AG08395 (cell line): Measurements from ENCODE around the gene LEP.
"Not testable (repeated sequence)": the region's sequence is repeated elsewhere in the genome, so short reads cannot be mapped to it uniquely, and the experiment has no call there.

Source experiments
- DNase-seq: peaks from one replicate; pipeline ENCODE4 v3.0.0; 2012; ENCODE audit warnings: mixed read lengths, low spot score

Gene LEP

DNA sequence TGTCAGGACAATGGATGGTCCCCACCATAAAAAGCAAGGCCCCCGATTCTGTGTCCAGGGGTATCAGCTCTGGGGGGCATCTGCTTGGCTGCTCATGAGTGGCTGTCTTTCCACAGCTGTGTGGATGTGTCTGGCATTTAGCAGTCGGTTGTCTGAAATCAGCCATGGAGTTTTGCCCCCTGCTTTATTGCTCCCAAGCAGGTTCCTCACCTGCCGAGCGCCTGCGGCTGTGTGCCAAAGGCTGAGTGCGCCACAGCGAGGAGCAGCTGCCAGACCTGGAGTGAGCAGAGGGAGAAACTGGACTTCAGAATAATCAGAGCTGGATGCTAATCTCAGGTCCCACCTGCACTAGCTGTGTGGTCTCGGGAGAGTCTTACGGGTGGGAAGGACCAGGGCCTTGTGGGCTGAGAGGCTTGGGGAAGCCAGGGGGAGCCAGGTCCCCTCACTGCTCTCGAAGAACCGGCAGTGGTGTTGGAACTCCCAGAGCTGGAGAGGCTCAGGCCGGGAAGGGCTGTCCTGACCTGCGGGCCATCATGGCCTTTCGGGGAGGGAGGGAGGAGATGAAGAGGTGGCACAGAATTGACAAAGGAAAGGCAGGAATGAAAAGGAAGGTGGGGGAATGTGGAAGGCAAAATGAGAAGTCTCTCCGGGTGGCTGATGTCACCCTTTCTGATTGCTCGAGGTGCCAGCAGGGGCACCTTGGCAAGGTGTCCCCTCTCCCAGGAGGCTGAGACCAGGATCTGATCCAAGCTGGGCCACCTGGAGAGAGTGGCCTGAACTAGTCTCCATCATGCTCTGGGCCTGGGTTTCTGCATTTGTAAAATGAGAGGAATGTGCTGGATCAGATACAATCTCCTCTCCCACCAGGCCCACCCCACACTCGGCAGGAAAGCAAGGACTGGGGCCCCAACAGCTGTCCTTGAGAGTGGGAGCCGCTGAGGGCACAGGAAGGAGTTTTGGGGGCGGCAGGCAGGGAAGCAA is 30.2 kb upstream of the LEP start:
- DNase-seq, result no peak

DNA sequence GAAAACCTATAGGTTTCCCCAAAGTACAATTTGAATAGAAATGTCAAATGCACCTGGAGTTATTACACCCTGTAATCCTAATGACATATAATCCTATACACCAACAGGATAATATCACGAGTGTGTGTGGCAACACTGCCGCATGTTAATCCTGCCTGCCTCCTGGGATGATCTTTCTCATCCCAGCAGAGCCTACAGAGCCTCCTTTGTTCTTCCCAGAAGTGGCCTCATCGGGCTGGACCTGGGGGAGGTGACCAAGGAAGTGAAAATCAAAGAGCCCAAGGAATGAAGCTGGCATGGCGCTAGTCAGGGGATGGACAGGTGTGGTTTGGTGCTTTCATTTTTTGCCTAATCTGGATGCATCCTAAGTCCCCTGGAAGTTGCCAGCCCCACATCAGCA is 29.5 kb upstream of the LEP start:
- no peak for DNase-seq

DNA sequence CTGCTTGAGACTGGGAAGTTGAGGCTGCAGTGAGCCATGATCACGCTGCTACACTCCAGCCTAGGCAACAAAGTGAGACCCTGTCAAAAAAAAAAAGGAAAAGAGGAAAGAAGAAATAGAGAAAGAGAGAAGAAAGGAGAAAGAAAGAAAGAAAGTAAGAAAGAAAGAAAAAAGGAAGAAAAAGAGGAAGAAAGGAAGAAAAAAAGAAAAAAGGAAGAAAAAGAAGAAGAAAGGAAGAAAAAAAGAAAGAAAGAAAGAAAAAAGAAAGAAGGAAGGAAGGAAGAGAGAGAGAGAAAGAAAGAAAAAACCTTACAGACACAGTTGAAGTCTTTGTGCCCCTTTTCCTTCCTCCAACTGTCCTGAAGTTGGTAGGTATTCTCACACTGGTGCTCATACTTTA is 26.6 kb upstream of the LEP start:
- DNase-seq, result no peak

DNA sequence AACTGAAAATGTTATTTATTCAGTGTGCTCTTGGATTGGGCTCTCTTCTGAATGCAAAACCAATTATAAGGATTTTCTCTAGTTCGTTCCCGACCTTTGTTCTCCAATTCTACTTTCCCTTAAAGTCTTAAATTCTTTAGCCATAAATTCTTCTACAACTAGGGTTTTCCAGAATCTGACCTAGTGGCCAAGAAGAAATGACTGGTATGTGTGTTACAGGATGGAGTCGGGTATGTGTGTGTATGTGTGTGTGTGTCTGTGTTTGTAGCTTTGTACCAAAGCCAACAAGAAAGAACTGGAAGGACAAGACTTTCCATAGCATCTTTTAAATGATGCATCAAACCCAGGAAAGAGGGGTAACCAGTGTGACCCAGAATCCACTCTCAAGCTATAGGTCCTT is 25.8 kb upstream of the LEP start:
- DNase-seq, result peak; percentile 81

DNA sequence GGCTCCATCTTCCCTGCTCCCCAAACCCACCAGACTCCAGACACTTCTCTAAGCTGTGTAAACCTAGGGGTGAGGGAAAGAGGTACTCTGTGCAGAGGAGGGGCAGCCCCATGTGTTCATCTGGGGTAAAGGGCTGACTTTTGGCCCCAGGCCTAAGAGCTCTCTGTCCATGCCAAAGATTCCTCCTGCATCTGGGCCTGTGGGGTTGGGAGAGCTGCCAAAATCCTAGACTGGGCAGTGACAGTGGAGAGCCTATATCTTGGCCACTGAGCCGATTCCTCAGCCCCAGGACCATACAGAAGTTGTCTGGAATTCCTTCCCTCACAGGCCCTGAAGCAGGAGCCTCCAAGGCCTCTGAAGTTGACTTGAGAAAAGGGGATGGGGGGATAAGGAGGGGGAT is 25.3 kb upstream of the LEP start:
- peak; percentile 69 for DNase-seq

DNA sequence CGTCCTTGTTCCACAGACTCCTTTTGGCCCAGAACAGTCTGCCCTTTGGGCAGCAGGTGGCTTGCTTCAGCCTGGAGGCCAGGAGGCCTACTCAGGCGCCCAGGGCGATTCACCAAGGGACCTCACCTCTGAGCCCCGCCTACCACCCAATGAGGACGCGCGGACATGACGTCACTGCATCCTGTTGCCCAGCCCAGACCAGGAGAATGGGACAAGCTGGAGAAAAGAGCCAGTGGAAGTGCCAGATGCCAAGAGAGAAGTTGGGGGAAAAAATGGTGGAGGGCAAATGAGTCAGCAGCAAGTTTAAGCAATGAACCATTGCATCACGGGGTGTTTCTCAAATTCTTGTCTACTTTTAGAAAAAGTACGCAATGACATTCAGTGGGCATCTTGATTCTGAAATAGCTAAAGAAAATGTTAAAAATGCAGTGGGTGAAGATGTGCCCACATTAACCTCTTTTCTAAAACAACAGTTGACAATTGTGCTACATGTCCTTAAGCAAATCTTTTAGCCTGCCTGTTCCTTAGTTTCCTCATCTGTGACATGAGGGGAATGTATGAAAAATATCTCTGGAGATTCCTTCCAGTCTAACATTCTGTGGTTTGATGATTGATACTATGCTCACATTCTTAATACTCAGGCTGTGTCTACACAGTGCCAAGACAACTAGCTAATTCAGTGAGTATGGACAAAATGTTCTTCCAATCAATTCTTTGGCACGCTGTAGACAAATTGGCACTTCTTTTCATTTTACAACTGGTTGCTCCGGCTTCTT is 23.9 kb upstream of the LEP start:
- DNase-seq, result peak; percentile 71

DNA sequence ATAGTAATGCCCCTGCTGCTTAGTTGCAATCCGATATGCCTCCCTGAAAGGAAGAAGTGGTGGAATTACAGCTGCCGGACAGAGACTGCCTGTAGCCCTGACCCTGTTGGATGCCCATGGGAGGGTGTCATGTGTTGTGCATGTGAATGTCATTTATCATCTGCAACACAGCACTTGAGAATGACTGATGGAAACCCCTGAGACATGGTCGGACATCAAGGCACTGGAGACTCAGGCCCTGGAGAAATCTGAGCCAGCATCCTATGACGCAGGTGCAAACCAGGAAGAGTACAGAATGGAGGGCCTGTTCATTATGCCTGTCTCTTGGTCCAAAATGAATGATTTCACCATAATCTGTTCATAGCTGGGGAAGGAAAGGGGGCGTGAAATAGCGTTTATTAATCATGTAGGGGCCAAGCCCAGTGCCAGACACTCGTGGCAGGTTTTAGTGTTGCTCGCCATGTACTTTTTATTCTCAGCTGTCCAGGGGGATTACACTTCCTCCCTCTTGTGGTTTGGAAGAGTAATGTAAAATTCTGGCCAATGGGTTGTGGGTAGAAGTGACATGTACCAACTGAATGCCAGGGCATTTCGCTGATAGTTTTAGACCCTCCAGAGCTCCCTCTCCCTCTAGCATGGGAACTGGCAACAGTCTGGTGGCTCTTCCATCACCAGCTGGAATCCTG is 23.0 kb upstream of the LEP start:
- DNase-seq, result no peak

DNA sequence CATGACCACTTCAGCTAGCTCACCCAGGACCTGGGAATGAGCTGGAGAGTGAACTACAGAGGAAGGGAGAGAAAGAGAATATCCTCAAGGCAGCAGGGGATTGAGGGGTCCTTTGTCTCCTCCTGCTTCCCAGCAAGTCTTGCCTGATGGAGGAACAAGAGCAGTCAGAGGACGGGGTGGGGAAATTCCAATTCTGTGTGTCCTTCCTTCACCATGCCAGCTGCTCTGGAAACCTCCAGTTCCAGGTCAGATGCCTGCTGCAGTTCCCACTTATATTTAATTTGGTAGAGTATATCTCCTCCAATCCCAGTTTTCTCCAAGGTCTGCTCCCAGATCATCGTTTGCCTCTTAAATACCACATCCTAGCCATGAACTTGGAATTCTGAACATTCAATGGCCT is 21.4 kb upstream of the LEP start:
- DNase-seq, result no peak

DNA sequence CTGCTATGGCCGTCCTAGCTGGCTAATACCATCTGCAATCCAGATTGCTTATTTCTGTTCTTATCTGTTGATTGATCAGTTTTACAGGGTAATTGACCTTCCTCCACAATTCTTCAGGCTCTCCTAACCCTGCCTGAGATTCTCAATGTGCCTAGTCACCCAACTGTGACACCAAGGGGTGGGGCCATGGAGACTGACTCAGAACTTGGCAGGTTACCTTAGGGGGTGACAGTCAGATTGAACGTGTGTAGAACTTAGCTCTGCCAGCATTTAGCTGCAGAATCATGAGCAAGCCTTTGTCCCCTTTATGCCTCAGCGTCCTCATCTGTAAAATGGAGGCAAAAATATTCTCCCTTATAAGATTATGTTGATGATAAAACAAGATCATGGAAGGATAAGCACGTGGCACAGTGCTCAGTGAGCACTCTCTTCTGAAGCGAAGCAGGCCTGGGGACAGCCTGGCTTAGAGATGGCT is 19.1 kb upstream of the LEP start:
- DNase-seq, result peak; percentile 90

DNA sequence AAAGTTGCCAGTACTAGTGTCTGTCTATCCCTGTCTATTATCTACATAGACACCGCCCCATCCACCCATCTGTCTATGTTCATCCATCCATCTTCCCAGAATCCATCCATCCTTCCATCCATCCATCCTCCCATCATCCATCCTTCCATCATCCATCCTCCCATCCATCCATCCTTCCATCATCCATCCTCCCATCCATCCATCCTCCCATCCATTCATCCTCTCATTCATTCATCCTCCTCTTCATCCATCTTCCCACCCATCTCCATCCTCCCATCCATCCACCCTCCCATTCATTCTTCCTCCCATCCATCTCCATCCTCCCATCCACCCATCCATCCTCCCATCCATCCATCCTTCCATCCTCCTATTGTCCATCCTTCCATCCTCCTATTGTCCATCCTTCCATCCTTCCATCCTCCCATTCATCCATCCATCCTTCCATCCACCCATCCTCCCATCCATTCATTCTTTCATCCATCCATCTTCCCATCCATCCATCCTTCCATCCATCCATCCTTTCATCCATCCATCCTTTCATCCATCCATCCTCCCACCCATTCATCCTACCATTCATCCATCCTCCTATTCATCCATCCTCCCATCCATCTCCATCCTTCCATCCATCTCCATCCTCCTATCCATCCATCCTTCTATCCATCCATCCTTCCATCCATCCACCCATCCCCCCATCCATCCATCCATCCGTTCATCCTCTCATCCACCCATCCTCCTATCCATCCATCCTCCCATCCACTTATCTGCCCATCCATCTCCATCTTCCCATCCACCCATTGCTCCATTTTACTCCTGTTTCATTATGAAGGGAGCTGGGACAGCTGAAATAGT is 14.7 kb upstream of the LEP start:
- no peak for DNase-seq

DNA sequence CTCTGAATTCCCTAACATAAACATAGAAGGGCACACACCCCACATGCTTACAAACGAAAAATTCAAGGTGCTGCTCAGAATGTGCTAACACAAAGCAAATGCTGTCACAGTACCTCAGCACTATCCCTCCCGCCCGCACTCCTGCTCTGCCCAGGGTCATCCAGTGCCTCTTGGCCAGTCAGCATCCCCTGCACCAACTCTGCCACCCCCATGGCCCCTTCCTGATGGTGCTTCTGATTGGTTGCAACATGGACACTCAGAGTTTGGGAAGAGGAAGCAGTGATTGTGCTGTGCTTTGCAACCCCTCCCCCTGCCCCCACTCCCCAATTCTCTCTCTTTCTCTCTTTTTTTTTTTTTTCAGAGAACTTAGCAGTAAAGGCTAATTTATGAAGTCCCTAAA is 13.8 kb upstream of the LEP start:
- DNase-seq, result no peak

DNA sequence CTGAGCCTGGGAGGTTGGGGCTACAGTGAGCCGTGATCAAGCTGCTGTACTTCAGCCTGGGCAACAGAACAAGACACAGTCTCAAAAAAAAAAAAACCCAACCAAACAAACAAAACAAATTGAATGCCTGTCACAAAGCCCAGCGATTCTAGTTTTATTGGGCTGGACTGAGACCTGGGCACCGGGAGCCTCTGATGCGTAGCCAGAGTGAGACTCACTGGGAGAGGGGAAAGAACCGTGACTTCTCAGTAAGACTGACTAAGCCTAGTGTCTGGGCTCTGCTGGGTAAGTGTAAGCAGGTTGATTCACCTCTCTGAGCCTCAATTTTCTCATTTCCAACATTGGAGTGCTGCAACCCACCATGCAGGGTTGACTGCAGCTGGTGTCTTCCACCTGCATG is 10.1 kb upstream of the LEP start:
- DNase-seq, result no peak

DNA sequence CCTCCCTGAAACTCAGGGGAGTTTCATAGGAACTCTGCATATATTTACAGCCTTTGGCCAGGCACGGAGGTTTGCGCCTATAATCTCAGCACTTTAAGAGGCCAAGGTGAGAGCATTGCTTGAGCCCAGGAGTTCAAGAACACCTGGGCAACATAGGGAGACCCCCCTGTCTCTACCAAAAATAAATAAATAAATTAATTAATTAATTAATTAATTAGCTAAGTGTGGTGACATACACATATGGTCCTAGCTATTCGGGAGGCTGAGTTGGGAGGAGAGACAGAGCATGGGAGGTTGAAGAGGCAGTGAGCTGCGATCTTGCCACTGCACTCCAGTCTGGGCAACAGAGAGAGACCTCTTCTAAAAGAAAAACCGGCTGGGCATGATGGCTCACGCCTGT is 9.4 kb upstream of the LEP start:
- no peak for DNase-seq

DNA sequence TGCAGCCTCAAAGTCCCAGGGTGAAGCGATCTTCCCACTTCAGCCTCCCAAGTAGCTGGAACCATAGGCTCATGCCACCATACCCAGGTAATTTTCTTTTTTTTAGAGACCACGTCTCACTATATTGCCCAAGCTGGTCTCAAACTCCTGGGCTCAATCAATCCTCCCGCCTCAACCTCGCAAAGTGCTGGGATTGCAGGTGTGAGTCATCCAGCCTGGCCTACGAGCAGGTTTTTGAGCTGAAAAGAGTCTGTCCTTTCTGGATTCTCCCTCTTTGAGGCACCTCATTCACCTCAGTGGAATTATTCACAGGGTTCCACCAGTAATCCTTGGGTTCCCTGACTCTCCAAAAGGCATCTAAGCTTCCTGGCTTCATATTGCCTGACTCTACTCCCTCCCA is 7.6 kb upstream of the LEP start:
- DNase-seq, result no peak

DNA sequence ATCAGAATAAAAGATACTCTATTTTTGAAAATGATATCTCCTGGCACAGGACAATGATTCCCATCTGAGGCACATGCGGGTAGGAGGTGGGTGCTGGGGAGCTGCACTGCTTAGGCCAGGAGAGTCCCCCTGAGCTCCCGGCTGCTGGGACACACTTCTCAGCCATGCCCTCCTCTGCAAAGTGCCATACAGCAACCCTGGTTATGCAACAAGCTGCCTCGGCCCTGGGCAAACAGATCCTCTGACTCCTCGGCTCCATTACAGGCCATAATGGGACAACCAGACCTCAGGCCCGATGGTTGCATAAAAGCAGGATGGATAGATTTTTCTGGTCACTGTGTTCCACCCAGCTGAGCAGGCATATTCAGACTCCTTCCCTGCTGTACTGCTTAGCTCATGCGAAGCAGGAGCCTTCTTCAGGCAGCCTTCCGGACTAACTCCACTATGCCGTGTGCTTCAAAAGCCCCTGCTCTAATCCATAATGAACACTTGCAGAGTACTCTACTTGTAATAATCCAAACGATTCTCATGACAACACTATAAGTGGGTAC is 6.5 kb upstream of the LEP start:
- DNase-seq, result no peak

DNA sequence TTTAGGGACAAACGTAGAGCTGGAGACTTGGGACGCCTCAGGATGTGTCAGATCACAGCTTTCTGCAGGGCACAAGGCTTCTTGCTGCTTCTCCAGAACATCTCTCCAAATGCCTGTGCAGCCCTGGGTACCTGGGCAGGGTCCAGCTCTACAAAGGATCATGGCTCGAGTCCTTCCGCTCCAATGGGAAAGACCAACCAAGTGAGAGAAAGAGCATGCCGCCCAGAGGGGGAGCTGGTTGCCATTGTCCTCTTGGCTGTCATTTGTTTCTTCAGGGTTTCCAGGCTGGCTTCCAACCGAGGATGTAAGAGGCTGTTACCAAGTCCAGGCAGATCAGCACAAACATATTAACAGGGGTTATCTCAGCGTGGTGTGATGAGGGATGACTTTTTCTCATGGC is 5.6 kb upstream of the LEP start:
- DNase-seq, result no peak

DNA sequence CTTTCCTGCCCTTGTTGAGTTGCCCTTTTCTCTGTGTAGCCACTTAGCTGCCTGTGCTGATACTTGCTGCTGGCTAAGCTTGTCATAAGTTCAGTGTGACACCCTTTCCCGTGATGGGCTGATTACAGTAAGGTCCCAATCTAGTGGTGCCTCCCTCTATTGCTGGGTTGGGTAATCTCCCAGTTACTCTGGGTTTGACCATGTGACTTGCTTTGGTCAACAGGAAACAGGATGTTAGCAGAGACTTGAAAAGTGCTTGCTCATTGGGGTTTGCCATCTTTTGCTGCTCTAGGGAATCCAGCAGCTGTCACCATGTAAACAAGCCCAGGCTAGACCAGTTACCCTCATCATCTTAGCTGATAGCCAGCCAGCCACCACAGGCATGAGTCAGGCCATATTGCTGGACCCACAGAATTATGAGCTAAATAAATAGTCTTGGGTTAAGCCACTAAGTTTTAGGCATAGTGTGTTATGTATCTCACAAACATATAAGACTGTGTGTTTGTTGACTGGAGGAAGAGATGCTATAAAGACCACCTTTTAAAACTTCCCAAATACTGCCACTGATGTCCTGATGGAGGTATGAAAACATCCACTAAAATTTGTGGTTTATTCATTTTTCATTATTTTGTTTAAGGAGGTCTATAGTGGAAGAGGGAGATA is 4.0 kb upstream of the LEP start:
- DNase-seq, result peak; percentile 89

DNA sequence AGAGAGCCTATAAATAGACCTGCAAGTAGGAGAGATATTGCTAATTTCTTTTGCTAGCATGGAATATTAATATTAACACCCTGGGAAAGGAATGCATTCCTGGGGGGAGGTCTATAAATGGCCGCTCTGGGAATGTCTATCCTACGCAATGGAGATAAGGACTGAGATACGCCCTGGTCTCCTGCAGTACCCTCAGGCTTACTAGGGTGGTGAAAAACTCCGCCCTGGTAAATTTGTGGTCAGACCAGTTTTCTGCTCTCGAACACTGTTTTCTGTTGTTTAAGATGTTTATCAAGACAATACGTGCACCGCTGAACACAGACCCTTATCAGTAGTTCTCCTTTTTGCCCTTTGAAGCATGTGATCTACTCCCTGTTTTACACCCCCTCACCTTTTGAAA is 1.9 kb upstream of the LEP start:
- DNase-seq, result not testable (repeated sequence)

DNA sequence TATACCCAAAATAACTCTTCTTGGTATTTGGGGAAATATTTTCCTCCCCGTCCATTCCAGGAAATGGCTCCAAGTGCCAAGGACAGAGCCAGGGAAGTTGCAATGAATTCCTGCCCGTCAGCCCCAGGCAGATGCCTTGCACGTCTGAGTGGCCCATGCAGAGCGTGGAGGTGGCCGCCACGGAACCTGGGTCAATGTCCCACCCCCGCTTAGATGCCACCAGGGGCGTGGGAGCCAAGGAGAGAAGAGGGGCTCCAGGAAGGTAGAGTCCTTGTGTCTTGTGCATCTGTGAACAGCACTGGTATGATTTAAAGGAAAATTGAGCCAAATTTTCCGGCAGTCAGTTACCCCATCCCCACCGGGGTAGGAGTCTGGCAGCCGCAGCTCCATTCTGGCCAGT is 1.6 kb downstream of the LEP start:
- no peak for DNase-seq

DNA sequence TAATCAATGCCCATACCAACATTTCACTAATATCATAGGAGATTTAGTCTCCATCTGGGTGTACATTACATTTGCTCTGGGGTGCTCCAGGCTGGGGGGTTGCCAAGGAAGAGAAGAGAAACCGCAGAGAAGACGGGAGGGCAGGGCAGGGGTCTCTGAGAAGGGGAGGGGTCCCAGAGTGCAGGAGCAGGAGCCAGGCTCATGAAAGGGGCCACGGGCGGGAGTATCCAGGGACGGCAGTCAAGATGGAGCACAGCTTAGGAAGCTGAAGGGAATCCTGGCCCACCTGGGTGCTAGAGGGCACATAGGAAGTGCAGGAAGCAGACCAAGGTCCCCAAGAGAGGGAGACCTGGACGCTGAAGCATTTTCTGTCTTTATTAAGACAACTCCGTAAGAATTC is 2.2 kb downstream of the LEP start:
- DNase-seq, result no peak

DNA sequence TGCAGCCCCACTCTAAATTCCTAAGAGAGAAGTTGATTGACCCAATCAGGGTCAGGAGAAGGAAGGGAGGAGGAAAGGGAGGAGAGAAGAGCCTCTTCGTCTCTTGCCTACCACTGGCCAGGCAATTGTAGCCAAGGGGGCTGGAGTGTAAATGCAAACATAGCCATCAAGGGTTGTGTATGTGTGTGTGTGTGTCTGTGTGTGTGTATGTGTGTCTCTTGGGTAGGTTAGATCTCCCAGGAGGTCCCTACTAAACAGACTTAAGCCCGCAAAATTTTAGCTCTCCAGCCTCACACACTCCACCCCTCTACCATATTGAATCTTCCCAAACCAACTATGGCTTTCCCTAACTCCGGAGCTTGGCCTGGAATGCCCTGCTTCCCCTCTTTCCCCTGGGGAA is 3.8 kb downstream of the LEP start:
- no peak for DNase-seq
